ENCODE results near the gene ATMIN.

ATMIN gene

GRCh38 chr16:81035398-81035974 is at the start of gene ATMIN:
Gene ATMIN (plus strand): TSS chr16:81035842. CDS start chr16:81035871, 29 bp downstream.
- DNase-seq: peak; percentile 92

GRCh38 chr16:80986557-80986956 is 49.1 kb upstream of the ATMIN start:
- no peak for DNase-seq

GRCh38 chr16:80988756-80989155 is 46.9 kb upstream of the ATMIN start:
- no peak for DNase-seq

- DNase-seq: no peak
Observed at GRCh38 chr16:80989801-80990200, 45.8 kb upstream of the ATMIN start.

GRCh38 chr16:80990577-80990976 is 45.1 kb upstream of the ATMIN start:
- DNase-seq: no peak

- DNase-seq: no peak
Observed at GRCh38 chr16:80990978-80991377, 44.7 kb upstream of the ATMIN start.

GRCh38 chr16:80991792-80992430 is 43.7 kb upstream of the ATMIN start:
- no peak for DNase-seq

GRCh38 chr16:80992676-80993293 is 42.9 kb upstream of the ATMIN start:
- no peak for DNase-seq

GRCh38 chr16:80993307-80993706 is 42.3 kb upstream of the ATMIN start:
- no peak for DNase-seq

- no peak for DNase-seq
Observed at GRCh38 chr16:80993834-80994233, 41.8 kb upstream of the ATMIN start.

- DNase-seq: no peak
Observed at GRCh38 chr16:80994451-80994850, 41.2 kb upstream of the ATMIN start.

GRCh38 chr16:80996688-80997138 is 38.9 kb upstream of the ATMIN start:
- no peak for DNase-seq

GRCh38 chr16:80997139-80997798 is 38.4 kb upstream of the ATMIN start:
- DNase-seq: no peak

- DNase-seq: no peak
Observed at GRCh38 chr16:80997964-80998620, 37.5 kb upstream of the ATMIN start.

- no peak for DNase-seq
Observed at GRCh38 chr16:81000873-81001272, 34.8 kb upstream of the ATMIN start.

- DNase-seq: no peak
Observed at GRCh38 chr16:81001330-81001729, 34.3 kb upstream of the ATMIN start.

- DNase-seq: no peak
Observed at GRCh38 chr16:81003064-81003463, 32.6 kb upstream of the ATMIN start.

- no peak for DNase-seq
Observed at GRCh38 chr16:81003610-81004460, 31.8 kb upstream of the ATMIN start.

GRCh38 chr16:81004646-81005353 is 30.8 kb upstream of the ATMIN start:
- no peak for DNase-seq

GRCh38 chr16:81005610-81006161 is 30.0 kb upstream of the ATMIN start:
- DNase-seq: no peak

GRCh38 chr16:81006211-81006812 is 29.3 kb upstream of the ATMIN start:
- DNase-seq: peak; percentile 76
